Measurements from ENCODE around the gene FRMPD4. TPM values are rescaled to one million over a fixed set of nuclear protein-coding genes. Genes with fewer than 3 reads are reported as not detected.
A peak's percentile ranks its signal among the peaks of the same experiment; 100 is the strongest.
"Not testable (repeated sequence)": the region's sequence is repeated elsewhere in the genome, so short reads cannot be mapped to it uniquely, and the experiment has no call there.

FRMPD4 gene
- total RNA-seq, 2 experiments from 2014 or later, result not detected

DNA sequence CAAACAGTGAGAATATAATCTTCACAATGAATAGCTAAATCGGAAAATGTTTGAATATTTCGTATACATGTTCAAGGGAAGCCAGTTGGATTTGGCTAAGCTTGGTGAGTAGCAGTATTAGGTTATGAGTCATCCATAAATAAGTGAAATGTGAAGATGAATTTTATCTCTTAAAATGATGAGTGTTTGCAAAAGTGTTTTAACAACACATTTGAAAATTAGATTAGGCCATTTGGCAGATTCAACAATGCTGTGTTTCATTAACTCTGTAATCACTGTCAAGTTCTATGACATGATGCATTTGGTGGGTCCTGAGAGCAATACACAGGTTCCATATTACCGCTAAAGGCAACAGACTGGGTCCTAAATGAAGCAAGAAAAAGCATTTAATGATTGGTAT lies 351.1 kb downstream of the FRMPD4 start:
- H3K27ac Mint-ChIP-seq, result no peak overlapping the region
- H3K36me3 Mint-ChIP-seq (ENCODE audit: low read depth), result no peaks in the 10 kb centered on the region
- H3K9me3 Mint-ChIP-seq, result no peaks in the 10 kb centered on the region
- ChIA-PET POLR2A (no interaction called here), CTCF (no interaction called here)
- H3K4me3 Mint-ChIP-seq, result no peak overlapping the region
- no peaks in the 10 kb centered on the region for H3K27me3 Mint-ChIP-seq
- H3K4me1 Mint-ChIP-seq (ENCODE audit: low read depth), result no peaks in the 10 kb centered on the region
- TF ChIP-seq, protein P1, sequence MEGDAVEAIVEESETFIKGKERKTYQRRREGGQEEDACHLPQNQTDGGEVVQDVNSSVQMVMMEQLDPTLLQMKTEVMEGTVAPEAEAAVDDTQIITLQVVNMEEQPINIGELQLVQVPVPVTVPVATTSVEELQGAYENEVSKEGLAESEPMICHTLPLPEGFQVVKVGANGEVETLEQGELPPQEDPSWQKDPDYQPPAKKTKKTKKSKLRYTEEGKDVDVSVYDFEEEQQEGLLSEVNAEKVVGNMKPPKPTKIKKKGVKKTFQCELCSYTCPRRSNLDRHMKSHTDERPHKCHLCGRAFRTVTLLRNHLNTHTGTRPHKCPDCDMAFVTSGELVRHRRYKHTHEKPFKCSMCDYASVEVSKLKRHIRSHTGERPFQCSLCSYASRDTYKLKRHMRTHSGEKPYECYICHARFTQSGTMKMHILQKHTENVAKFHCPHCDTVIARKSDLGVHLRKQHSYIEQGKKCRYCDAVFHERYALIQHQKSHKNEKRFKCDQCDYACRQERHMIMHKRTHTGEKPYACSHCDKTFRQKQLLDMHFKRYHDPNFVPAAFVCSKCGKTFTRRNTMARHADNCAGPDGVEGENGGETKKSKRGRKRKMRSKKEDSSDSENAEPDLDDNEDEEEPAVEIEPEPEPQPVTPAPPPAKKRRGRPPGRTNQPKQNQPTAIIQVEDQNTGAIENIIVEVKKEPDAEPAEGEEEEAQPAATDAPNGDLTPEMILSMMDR (IDR thresholded peaks at IDR 0.05), result no peak
- intact Hi-C loops (cut with micrococcal nuclease), result no loop called here
- no peak for ATAC-seq
- no peak for DNase-seq

- ATAC-seq, result no peak
Observed at GRCh38 chrX:12494400-12495138, 356.3 kb downstream of the FRMPD4 start.

DNA sequence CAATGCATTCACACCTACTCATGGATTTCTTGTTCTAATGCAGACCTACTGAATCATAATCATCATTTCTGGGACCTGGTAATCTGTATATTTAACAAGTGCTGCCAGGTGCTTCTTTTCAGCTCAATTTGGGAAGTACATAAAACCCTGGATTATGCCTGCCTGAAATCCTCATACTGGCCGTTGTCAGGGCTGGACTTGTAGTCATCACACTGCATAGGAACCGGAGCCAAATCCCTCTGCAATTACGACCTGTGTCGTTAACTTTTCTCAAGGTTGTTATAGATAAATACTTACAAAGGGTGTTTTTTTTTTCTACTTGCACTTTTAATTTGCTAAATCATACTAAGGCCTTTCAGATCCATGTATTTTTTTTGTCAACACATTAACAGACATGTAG lies 358.1 kb downstream of the FRMPD4 start:
- H3K27ac Mint-ChIP-seq, result no peak overlapping the region
- H3K36me3 Mint-ChIP-seq (ENCODE audit: low read depth), result no peaks in the 10 kb centered on the region
- no peaks in the 10 kb centered on the region for H3K27me3 Mint-ChIP-seq
- H3K9me3 Mint-ChIP-seq, result no peaks in the 10 kb centered on the region
- H3K4me1 Mint-ChIP-seq (ENCODE audit: low read depth), result no peaks in the 10 kb centered on the region
- no peak for ATAC-seq
- TF ChIP-seq, protein P1 (IDR thresholded peaks at IDR 0.05), result no peak
- ChIA-PET POLR2A (no interaction called here), CTCF (no interaction called here)
- H3K4me3 Mint-ChIP-seq, result no peak overlapping the region
- intact Hi-C loops (cut with micrococcal nuclease), result no loop called here
- no peak for DNase-seq

More at GRCh38 chrX:12494400-12495138, 356.3 kb downstream of the FRMPD4 start:
- TF ChIP-seq, protein P1 (IDR thresholded peaks at IDR 0.05), result no peak
- intact Hi-C loops (cut with micrococcal nuclease), result no loop called here
- no peaks in the 10 kb centered on the region for H3K27me3 Mint-ChIP-seq
- DNase-seq, result no peak
- CTCF ChIA-PET, result no interaction called here
- H3K4me1 Mint-ChIP-seq (ENCODE audit: low read depth), result no peaks in the 10 kb centered on the region
- no peaks in the 10 kb centered on the region for H3K9me3 Mint-ChIP-seq
- H3K27ac Mint-ChIP-seq, result no peak overlapping the region
- POLR2A ChIA-PET, result no interaction called here
- no peaks in the 10 kb centered on the region for H3K36me3 Mint-ChIP-seq (ENCODE audit: low read depth)
- H3K4me3 Mint-ChIP-seq, result no peak overlapping the region

DNA sequence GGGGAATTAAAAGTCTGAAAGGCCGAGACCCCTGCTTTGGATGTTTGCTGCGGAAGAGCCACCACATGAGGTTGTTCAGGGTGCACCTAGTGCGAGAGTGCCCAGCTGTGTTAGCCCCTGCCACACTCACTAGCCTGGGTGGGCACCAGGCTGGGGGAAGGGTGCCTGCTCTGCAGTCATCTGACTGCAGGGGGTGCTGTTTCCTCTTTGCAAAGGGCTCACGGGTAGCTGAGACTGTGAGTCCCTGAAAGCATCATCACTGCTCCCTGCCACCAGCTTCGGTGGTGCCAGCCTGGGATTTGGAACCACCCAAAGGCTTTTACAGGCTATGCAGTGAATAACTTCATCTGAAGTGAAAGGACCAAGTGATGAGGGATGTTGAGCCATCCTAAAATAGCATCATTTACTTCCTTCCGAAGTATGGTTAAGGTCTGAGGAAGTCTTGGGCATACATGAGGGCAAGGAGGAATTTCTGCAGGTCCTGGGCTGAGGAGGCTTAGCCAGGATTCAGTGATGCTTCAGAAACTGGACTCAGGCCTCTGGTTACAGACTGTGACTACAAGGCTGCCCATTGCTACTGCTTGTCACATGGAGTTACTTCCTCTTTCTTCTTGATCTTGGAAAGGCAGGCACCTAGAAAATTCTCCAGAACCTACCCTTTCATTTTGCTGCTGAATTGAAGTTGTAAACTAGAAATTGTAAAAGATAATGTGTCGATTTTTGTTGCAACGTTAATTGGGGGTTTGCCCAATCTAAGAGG lies 359.7 kb downstream of the FRMPD4 start:
- H3K27ac Mint-ChIP-seq, result no peak overlapping the region
- no peak for ATAC-seq
- no peaks in the 10 kb centered on the region for H3K9me3 Mint-ChIP-seq
- H3K4me1 Mint-ChIP-seq (ENCODE audit: low read depth), result no peaks in the 10 kb centered on the region
- POLR2A ChIA-PET, result no interaction called here
- no peaks in the 10 kb centered on the region for H3K27me3 Mint-ChIP-seq
- TF ChIP-seq, protein P1 (IDR thresholded peaks at IDR 0.05), result no peak
- intact Hi-C loops (cut with micrococcal nuclease), result no loop called here
- peak; percentile 10 for DNase-seq
- no peak overlapping the region for H3K4me3 Mint-ChIP-seq
- CTCF ChIA-PET, result no interaction called here
- H3K36me3 Mint-ChIP-seq (ENCODE audit: low read depth), result no peaks in the 10 kb centered on the region

- ChIA-PET CTCF (no interaction called here), POLR2A (no interaction called here)
- Mint-ChIP-seq H3K4me3 (no peak overlapping the region), H3K27me3 (no peaks in the 10 kb centered on the region), H3K27ac (no peak overlapping the region), H3K36me3 (ENCODE audit: low read depth) (no peaks in the 10 kb centered on the region), H3K4me1 (ENCODE audit: low read depth) (no peaks in the 10 kb centered on the region), H3K9me3 (no peaks in the 10 kb centered on the region)
- ATAC-seq (no peak), DNase-seq (no peak)
- intact Hi-C loops (cut with micrococcal nuclease), result no loop called here
- TF ChIP-seq, protein P1 (IDR thresholded peaks at IDR 0.05), result no peak
Observed at GRCh38 chrX:12505127-12505526, 366.9 kb downstream of the FRMPD4 start.

DNA sequence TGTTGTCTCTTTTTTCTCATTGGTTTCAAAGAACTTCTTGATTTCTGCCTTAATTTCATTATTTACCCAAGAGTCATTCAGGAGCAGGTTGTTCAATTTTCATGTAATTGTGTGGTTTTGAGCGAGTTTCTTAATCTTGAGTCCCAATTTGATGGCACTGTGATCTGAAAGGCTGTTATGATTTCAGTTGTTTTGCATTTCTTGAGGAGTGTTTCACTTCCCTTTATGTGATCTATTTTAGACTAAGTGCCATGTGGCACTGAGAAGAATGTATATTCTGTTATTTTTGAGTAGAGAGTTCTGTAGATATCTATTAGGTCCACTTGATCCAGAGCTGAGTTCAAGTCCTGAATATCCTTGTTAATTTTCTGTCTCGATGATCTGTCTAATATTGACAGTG lies 377.1 kb downstream of the FRMPD4 start:
- H3K4me1 Mint-ChIP-seq (ENCODE audit: low read depth); H3K9me3 Mint-ChIP-seq; DNase-seq; H3K4me3 Mint-ChIP-seq; H3K27ac Mint-ChIP-seq; H3K27me3 Mint-ChIP-seq; intact Hi-C loops (cut with micrococcal nuclease); CTCF ChIA-PET; POLR2A ChIA-PET; ATAC-seq; H3K36me3 Mint-ChIP-seq (ENCODE audit: low read depth): not testable (repeated sequence)

Measured in activated CD8-positive, alpha-beta T cell treated with anti-CD3 and anti-CD28 coated beads for 36 hours (primary cell).